ENCODE data around the gene ACTL6B.

GRCh38 chr7:100689230-100690135, 33.2 kb upstream of the ACTL6B start:
- TF ChIP-seq ZNF274 (IDR thresholded peaks at IDR 0.05; ENCODE audit: low read depth, low read length) (no peak), YY1 (IDR thresholded peaks at IDR 0.05; ENCODE audit: insufficient read depth, insufficient read length) (no peak), SUZ12 (IDR thresholded peaks at IDR 0.05; ENCODE audit: extremely low read depth, insufficient read depth, insufficient read length) (no peak)
